ENCODE measurements around the gene METTL8. TPM values are rescaled to one million over a fixed set of nuclear protein-coding genes. Genes with fewer than 3 reads are reported as not detected.

Gene METTL8
- total and polyA plus RNA-seq, 2 experiments from 2014 or later: 60.9 to 64.3 TPM

GRCh38 chr2:171482308-171482707 lies 48.5 kb upstream of the METTL8 start:
- Mint-ChIP-seq H3K4me1 (peaks cover 22% of the 10 kb centered on the region; the same call in 2 of the 3 replicates), H3K27me3 (ENCODE audit: insufficient read depth, low read depth, poor library complexity) (no peaks in the 10 kb centered on the region), H3K27ac (no peak overlapping the region), H3K9me3 (no peaks in the 10 kb centered on the region), H3K4me3 (no peak overlapping the region), H3K36me3 (ENCODE audit: low read depth) (peaks cover 15% of the 10 kb centered on the region; the same call in 2 of the 3 replicates)
- H3K4me1 ChIP-seq (ENCODE audit: insufficient read depth): peaks cover 7% of the 10 kb centered on the region; the same call in 1 of the 2 replicates
- peak overlapping the region; percentile 28; the same call in 1 of the 2 replicates for H3K4me2 ChIP-seq
- H3K4me3 ChIP-seq: no peak overlapping the region
- no peaks in the 10 kb centered on the region for H3K79me2 ChIP-seq (replicated peaks; ENCODE audit: insufficient read depth)
- no peak for TF ChIP-seq NANOG (IDR thresholded peaks at IDR 0.05; ENCODE audit: borderline replicate concordance)
- no peak for TF ChIP-seq CREB1 (CRISPR knock-in tag; IDR thresholded peaks at IDR 0.05; ENCODE audit: low read depth)
- TF ChIP-seq, protein P1, sequence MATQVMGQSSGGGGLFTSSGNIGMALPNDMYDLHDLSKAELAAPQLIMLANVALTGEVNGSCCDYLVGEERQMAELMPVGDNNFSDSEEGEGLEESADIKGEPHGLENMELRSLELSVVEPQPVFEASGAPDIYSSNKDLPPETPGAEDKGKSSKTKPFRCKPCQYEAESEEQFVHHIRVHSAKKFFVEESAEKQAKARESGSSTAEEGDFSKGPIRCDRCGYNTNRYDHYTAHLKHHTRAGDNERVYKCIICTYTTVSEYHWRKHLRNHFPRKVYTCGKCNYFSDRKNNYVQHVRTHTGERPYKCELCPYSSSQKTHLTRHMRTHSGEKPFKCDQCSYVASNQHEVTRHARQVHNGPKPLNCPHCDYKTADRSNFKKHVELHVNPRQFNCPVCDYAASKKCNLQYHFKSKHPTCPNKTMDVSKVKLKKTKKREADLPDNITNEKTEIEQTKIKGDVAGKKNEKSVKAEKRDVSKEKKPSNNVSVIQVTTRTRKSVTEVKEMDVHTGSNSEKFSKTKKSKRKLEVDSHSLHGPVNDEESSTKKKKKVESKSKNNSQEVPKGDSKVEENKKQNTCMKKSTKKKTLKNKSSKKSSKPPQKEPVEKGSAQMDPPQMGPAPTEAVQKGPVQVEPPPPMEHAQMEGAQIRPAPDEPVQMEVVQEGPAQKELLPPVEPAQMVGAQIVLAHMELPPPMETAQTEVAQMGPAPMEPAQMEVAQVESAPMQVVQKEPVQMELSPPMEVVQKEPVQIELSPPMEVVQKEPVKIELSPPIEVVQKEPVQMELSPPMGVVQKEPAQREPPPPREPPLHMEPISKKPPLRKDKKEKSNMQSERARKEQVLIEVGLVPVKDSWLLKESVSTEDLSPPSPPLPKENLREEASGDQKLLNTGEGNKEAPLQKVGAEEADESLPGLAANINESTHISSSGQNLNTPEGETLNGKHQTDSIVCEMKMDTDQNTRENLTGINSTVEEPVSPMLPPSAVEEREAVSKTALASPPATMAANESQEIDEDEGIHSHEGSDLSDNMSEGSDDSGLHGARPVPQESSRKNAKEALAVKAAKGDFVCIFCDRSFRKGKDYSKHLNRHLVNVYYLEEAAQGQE (IDR thresholded peaks at IDR 0.05; ENCODE audit: unreplicated experiment): no peak
- TF ChIP-seq STAT1 (IDR thresholded peaks at IDR 0.05; ENCODE audit: unreplicated experiment): no peak
- no peak for TF ChIP-seq ZNF331 (CRISPR knock-in tag; IDR thresholded peaks at IDR 0.05; ENCODE audit: low read depth)
- no peak for TF ChIP-seq ZNF114 (CRISPR knock-in tag; IDR thresholded peaks at IDR 0.05)
- no peak for TF ChIP-seq ETS1 (IDR thresholded peaks at IDR 0.05)
- no peak for TF ChIP-seq EZH2phosphoT487 (IDR thresholded peaks at IDR 0.05; ENCODE audit: unreplicated experiment)
- TF ChIP-seq POLR2AphosphoS5 (IDR thresholded peaks at IDR 0.05; ENCODE audit: low read depth): no peak
- TF ChIP-seq EZH2 (IDR thresholded peaks at IDR 0.05; ENCODE audit: low read depth, unreplicated experiment): no peak
- H3K27ac ChIP-seq (ENCODE audit: low read depth): peak overlapping the region; percentile 79
- no peaks in the 10 kb centered on the region for H3K9me2 ChIP-seq (ENCODE audit: insufficient read depth)
- no peaks in the 10 kb centered on the region for H4K20me1 ChIP-seq (replicated peaks; ENCODE audit: insufficient read depth)
- no peaks in the 10 kb centered on the region for H3K36me3 ChIP-seq (ENCODE audit: insufficient read depth)
- no peak for DNase-seq (ENCODE audit: low spot score)
- ATAC-seq: no peak
- H3F3A ChIP-seq (replicated peaks; ENCODE audit: low read depth): no peaks in the 10 kb centered on the region
- H3K27me3 ChIP-seq (ENCODE audit: insufficient read depth): no peaks in the 10 kb centered on the region
- no peak overlapping the region for H2AFZ ChIP-seq

- H3K27ac Mint-ChIP-seq: no peak overlapping the region
- Histone ChIP-seq H3K27ac (ENCODE audit: low read depth) (no peak overlapping the region; the same call in 1 of the 2 replicates), H3K4me3 (no peak overlapping the region)
- TF ChIP-seq CREB1 (CRISPR knock-in tag; IDR thresholded peaks at IDR 0.05; ENCODE audit: low read depth) (no peak), ETS1 (IDR thresholded peaks at IDR 0.05) (no peak)
Observed at GRCh38 chr2:171480908-171481307, 47.1 kb upstream of the METTL8 start.

More at GRCh38 chr2:171480908-171481307, 47.1 kb upstream of the METTL8 start:
- peaks cover 15% of the 10 kb centered on the region; the same call in 2 of the 3 replicates for H3K36me3 Mint-ChIP-seq (ENCODE audit: low read depth)
- no peak overlapping the region for H3K4me3 Mint-ChIP-seq
- no peaks in the 10 kb centered on the region for H3K27me3 ChIP-seq (ENCODE audit: insufficient read depth)
- no peak for DNase-seq (ENCODE audit: low spot score)
- no peaks in the 10 kb centered on the region for H3F3A ChIP-seq (replicated peaks; ENCODE audit: low read depth)
- no peaks in the 10 kb centered on the region for H3K36me3 ChIP-seq (ENCODE audit: insufficient read depth)
- no peaks in the 10 kb centered on the region for H3K9me3 Mint-ChIP-seq
- H3K79me2 ChIP-seq (replicated peaks; ENCODE audit: insufficient read depth): no peaks in the 10 kb centered on the region
- ATAC-seq: no peak
- no peak overlapping the region for H3K4me2 ChIP-seq
- H3K9me2 ChIP-seq (ENCODE audit: insufficient read depth): no peaks in the 10 kb centered on the region
- H3K27me3 Mint-ChIP-seq (ENCODE audit: insufficient read depth, low read depth, poor library complexity): no peaks in the 10 kb centered on the region
- H3K4me1 Mint-ChIP-seq: peaks cover 22% of the 10 kb centered on the region; the same call in 2 of the 3 replicates
- H4K20me1 ChIP-seq (replicated peaks; ENCODE audit: insufficient read depth): no peaks in the 10 kb centered on the region
- H2AFZ ChIP-seq: no peak overlapping the region
- peaks cover 7% of the 10 kb centered on the region; the same call in 1 of the 2 replicates for H3K4me1 ChIP-seq (ENCODE audit: insufficient read depth)
